ENCODE data around the gene SAMD13.
A peak's percentile ranks its signal among the peaks of the same experiment; 100 is the strongest.
"Not testable (repeated sequence)": the region's sequence is repeated elsewhere in the genome, so short reads cannot be mapped to it uniquely, and the experiment has no call there.

The SAMD13 gene

GRCh38 chr1:84271441-84272151 lies 29.9 kb upstream of the SAMD13 start:
- peaks cover 16 to 25% of the 10 kb centered on the region in 2 donors for H3K4me1 Mint-ChIP-seq
- no peaks in the 10 kb centered on the region for H3K9me3 Mint-ChIP-seq
- H3K27ac Mint-ChIP-seq = peak overlapping the region; percentile 77
- H3K36me3 Mint-ChIP-seq = no peaks in the 10 kb centered on the region
- ATAC-seq (replicated peaks) (peak; percentile 97 to 99), DNase-seq (peak; percentile 23)
- peak overlapping the region; percentile 63 to 64 for H3K4me3 Mint-ChIP-seq
- H3K27me3 Mint-ChIP-seq = no peaks in the 10 kb centered on the region

GRCh38 chr1:84272401-84272800 lies 29.1 kb upstream of the SAMD13 start:
- no peak overlapping the region for H3K4me3 Mint-ChIP-seq
- no peak for DNase-seq
- no peaks in the 10 kb centered on the region for H3K36me3 Mint-ChIP-seq
- no peak overlapping the region for H3K27ac Mint-ChIP-seq
- H3K27me3 Mint-ChIP-seq = no peaks in the 10 kb centered on the region
- H3K4me1 Mint-ChIP-seq = peaks cover 16 to 25% of the 10 kb centered on the region in 2 donors
- no peaks in the 10 kb centered on the region for H3K9me3 Mint-ChIP-seq
- ATAC-seq (replicated peaks) = no peak

GRCh38 chr1:84277343-84278059 lies 24.0 kb upstream of the SAMD13 start:
- Mint-ChIP-seq H3K4me1 (peaks cover 3 to 7% of the 10 kb centered on the region in 2 donors), H3K36me3 (no peaks in the 10 kb centered on the region), H3K27me3 (peaks cover 0 to 6% of the 10 kb centered on the region in 2 donors), H3K9me3 (no peaks in the 10 kb centered on the region), H3K27ac (no peak overlapping the region), H3K4me3 (no peak overlapping the region)
- no peak for ATAC-seq (replicated peaks)
- no peak for DNase-seq

- no peak overlapping the region for H3K4me3 Mint-ChIP-seq
- no peaks in the 10 kb centered on the region for H3K4me1 Mint-ChIP-seq
- DNase-seq (no peak), ATAC-seq (replicated peaks) (no peak)
- H3K9me3 Mint-ChIP-seq = no peaks in the 10 kb centered on the region
- no peak overlapping the region for H3K27ac Mint-ChIP-seq
- peaks cover 0 to 12% of the 10 kb centered on the region in 2 donors for H3K27me3 Mint-ChIP-seq
- no peaks in the 10 kb centered on the region for H3K36me3 Mint-ChIP-seq
Observed at GRCh38 chr1:84278905-84279304, 22.6 kb upstream of the SAMD13 start.

GRCh38 chr1:84280912-84281311 lies 20.6 kb upstream of the SAMD13 start:
- Mint-ChIP-seq H3K4me3 (no peak overlapping the region), H3K36me3 (no peaks in the 10 kb centered on the region), H3K9me3 (no peaks in the 10 kb centered on the region), H3K27me3 (peaks cover 0 to 17% of the 10 kb centered on the region in 2 donors), H3K27ac (no peak overlapping the region), H3K4me1 (no peaks in the 10 kb centered on the region)
- ATAC-seq (replicated peaks) (no peak), DNase-seq (no peak)

- H3K4me1 Mint-ChIP-seq = no peaks in the 10 kb centered on the region
- H3K4me3 Mint-ChIP-seq = no peak overlapping the region
- peaks cover 5 to 10% of the 10 kb centered on the region in 2 donors for H3K36me3 Mint-ChIP-seq
- DNase-seq = no peak
- peaks cover 6 to 21% of the 10 kb centered on the region in 2 donors for H3K27me3 Mint-ChIP-seq
- H3K27ac Mint-ChIP-seq = no peak overlapping the region
- peaks cover 7 to 9% of the 10 kb centered on the region in 2 donors for H3K9me3 Mint-ChIP-seq
- no peak for ATAC-seq (replicated peaks)
Observed at GRCh38 chr1:84282780-84283333, 18.7 kb upstream of the SAMD13 start.

- H3K9me3 Mint-ChIP-seq = peaks cover 7 to 9% of the 10 kb centered on the region in 2 donors
- H3K36me3 Mint-ChIP-seq = peaks cover 5 to 10% of the 10 kb centered on the region in 2 donors
- no peak for ATAC-seq (replicated peaks)
- peaks cover 6 to 19% of the 10 kb centered on the region in 2 donors for H3K27me3 Mint-ChIP-seq
- no peak for DNase-seq
- no peak overlapping the region for H3K4me3 Mint-ChIP-seq
- no peaks in the 10 kb centered on the region for H3K4me1 Mint-ChIP-seq
- no peak overlapping the region for H3K27ac Mint-ChIP-seq
Observed at GRCh38 chr1:84283381-84283780, 18.1 kb upstream of the SAMD13 start.

GRCh38 chr1:84286071-84286470 lies 15.4 kb upstream of the SAMD13 start:
- no peak overlapping the region for H3K27ac Mint-ChIP-seq
- H3K4me3 Mint-ChIP-seq = no peak overlapping the region
- H3K36me3 Mint-ChIP-seq = peaks cover 5 to 10% of the 10 kb centered on the region in 2 donors
- H3K4me1 Mint-ChIP-seq = no peaks in the 10 kb centered on the region
- H3K27me3 Mint-ChIP-seq = peaks cover 6 to 19% of the 10 kb centered on the region in 2 donors
- ATAC-seq (replicated peaks) (no peak), DNase-seq (no peak)
- peaks cover 9 to 17% of the 10 kb centered on the region in 2 donors for H3K9me3 Mint-ChIP-seq

- not testable (repeated sequence) for H3K4me1 Mint-ChIP-seq; ATAC-seq (replicated peaks); H3K4me3 Mint-ChIP-seq; H3K36me3 Mint-ChIP-seq; DNase-seq; H3K27ac Mint-ChIP-seq
- H3K9me3 Mint-ChIP-seq = peaks cover 10 to 17% of the 10 kb centered on the region in 2 donors
- H3K27me3 Mint-ChIP-seq = peaks cover 6 to 26% of the 10 kb centered on the region in 2 donors
Observed at GRCh38 chr1:84287389-84287788, 14.1 kb upstream of the SAMD13 start.

- H3K9me3 Mint-ChIP-seq = peaks cover 11 to 17% of the 10 kb centered on the region in 2 donors
Observed at GRCh38 chr1:84289169-84289785, 12.2 kb upstream of the SAMD13 start.

GRCh38 chr1:84291882-84292655 lies 9.4 kb upstream of the SAMD13 start:
- Mint-ChIP-seq H3K36me3 (peaks cover 0 to 3% of the 10 kb centered on the region in 2 donors), H3K27me3 (peaks cover 0 to 9% of the 10 kb centered on the region in 2 donors), H3K4me1 (no peaks in the 10 kb centered on the region), H3K4me3 (no peak overlapping the region), H3K9me3 (peaks cover 8 to 11% of the 10 kb centered on the region in 2 donors), H3K27ac (no peak overlapping the region)
- no peak for ATAC-seq (replicated peaks)
- no peak for DNase-seq

More at GRCh38 chr1:84289169-84289785, 12.2 kb upstream of the SAMD13 start:
- H3K36me3 Mint-ChIP-seq = peaks cover 5 to 10% of the 10 kb centered on the region in 2 donors
- H3K27ac Mint-ChIP-seq = no peak overlapping the region
- ATAC-seq (replicated peaks) = no peak
- no peak overlapping the region for H3K4me3 Mint-ChIP-seq
- peaks cover 6 to 21% of the 10 kb centered on the region in 2 donors for H3K27me3 Mint-ChIP-seq
- no peaks in the 10 kb centered on the region for H3K4me1 Mint-ChIP-seq
- DNase-seq = no peak

GRCh38 chr1:84293766-84294165 lies 7.7 kb upstream of the SAMD13 start:
- Mint-ChIP-seq H3K4me3 (no peak overlapping the region), H3K4me1 (peaks cover 0 to 7% of the 10 kb centered on the region in 2 donors), H3K27ac (no peak overlapping the region), H3K9me3 (peaks cover 3 to 8% of the 10 kb centered on the region in 2 donors), H3K36me3 (peaks cover 0 to 3% of the 10 kb centered on the region in 2 donors), H3K27me3 (peaks cover 0 to 9% of the 10 kb centered on the region in 2 donors)
- ATAC-seq (replicated peaks) (no peak), DNase-seq (no peak)

GRCh38 chr1:84294751-84295150 lies 6.8 kb upstream of the SAMD13 start:
- no peak overlapping the region for H3K4me3 Mint-ChIP-seq
- H3K27me3 Mint-ChIP-seq = peaks cover 0 to 14% of the 10 kb centered on the region in 2 donors
- ATAC-seq (replicated peaks) (no peak), DNase-seq (no peak)
- H3K36me3 Mint-ChIP-seq = peaks cover 0 to 5% of the 10 kb centered on the region in 2 donors
- H3K27ac Mint-ChIP-seq = no peak overlapping the region
- H3K4me1 Mint-ChIP-seq = peaks cover 4 to 15% of the 10 kb centered on the region in 2 donors
- H3K9me3 Mint-ChIP-seq = peaks cover 0 to 3% of the 10 kb centered on the region in 2 donors

Data from stimulated activated naive B cell treated with anti-CD40 and anti-IgM and Interleukin-4, amounts not matched to agents 10 μg/mL and 1 μg/mL and 100 μg/mL, for 72 hours (primary cell).